GM19043 (cell line): ENCODE measurements around the gene NCAM1.
"Not testable (repeated sequence)": the region's sequence is repeated elsewhere in the genome, so short reads cannot be mapped to it uniquely, and the experiment has no call there.

Experiments used
- ATAC-seq: cut with Tn5 transposase; IDR thresholded peaks from one replicate; pipeline ENCODE4 v1.9.1; 2021; ENCODE audit warnings: low read depth; ENCODE audit not compliant: unreplicated experiment

Gene NCAM1

DNA sequence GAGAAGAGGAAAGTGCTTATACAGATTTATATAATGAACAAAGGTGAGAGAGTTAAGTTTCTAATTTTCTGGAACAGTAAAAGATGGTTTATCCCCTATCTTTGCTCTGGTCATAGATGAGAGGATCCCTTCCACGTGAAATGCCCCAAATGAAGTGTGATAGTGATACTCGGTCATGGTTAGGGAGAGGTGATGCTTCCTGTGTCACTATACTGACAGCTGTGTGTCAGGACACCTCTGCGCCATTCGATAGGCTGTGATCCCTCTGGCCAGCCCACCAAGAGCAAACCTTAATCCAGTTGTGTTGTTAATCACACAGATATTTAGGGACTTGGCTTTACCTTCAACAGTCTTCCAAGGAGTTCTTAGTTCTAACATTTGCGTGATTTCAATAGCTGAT, 57.7 kb downstream of the NCAM1 start:
- no peak for ATAC-seq

- no peak for ATAC-seq
These were observed 58.5 kb downstream of the NCAM1 start for GRCh38 chr11:113019711-113020110.

GRCh38 chr11:113021111-113021510, 59.9 kb downstream of the NCAM1 start:
- ATAC-seq, result no peak

- ATAC-seq, result no peak
These were observed 61.0 kb downstream of the NCAM1 start for GRCh38 chr11:113022262-113022661.

DNA sequence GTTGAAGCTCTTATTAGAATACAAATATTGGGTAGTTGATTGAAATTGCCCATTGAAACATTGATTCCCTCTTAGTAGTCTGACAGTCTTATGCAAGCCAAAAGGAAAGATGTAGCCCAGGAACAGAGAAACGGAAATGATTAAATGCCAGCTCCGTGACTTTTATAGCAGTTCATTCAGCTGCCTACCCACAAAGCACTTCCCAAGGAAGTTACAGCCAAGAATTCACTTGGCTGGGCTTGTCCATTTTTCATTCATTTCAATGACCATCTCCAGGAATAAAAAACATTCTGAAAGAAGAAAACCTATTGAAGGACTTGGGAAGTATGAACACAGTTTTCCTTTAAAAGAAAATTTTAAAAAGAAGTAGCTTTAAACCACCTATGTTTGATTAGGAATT, 62.0 kb downstream of the NCAM1 start:
- ATAC-seq, result no peak

DNA sequence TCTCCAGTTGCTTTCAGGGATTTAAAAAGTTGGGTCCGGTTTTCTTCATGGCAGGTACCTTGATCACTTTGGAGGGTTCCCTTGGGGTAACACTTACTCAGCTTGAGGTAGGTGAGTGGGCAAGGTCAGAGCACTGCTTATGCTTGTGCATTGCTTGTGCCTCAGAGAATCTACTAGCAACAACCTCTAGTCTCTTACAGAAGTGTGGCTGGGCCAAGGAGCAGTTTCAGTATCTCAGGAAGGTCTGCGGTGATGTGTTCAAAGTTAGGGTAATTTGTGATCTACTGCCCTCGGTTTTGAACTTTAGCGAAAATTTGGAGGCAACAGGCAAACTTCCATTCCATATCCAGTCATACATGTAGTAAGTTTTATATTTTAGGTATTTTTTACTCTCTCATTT, 62.8 kb downstream of the NCAM1 start:
- no peak for ATAC-seq

DNA sequence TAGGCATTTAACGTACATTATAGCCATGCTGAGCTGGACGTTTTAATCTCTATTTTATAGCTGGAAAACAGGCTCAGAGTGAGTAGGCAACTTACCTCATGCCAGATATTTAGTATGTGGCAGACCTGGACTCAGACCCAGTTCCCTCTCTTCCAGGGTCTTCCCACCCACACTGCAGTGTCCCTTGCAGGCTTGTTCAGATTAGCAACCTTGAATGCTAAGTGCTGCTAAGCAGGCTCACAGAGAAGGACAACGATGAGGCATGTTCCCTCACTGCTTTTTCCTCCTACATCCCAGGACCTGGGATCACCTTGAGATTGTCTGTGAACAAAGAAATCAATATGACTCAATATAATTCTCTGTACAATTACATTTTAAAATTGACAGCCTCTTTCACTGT, 65.6 kb downstream of the NCAM1 start:
- ATAC-seq, result no peak

- ATAC-seq, result no peak
These were observed 73.4 kb downstream of the NCAM1 start for GRCh38 chr11:113034576-113034975.

DNA sequence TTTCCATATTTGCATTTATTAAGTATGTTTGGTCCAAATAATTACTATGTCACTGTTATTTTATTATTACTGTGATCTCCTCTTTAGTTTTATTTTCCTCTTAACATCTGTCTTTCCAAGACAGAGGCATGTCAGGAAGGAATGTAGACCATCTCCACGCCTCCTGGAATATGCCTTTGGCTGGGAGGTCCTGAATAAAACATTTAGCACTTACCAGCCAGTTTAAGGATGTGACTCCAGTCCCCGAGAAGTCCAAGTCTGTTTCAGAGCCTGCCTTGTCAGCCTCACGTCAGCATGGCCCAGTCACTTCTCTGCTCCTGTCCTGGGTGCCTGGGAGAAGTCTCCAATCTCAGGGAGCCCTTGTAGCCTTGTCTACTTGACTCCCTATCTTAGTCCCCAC, 74.5 kb downstream of the NCAM1 start:
- no peak for ATAC-seq

DNA sequence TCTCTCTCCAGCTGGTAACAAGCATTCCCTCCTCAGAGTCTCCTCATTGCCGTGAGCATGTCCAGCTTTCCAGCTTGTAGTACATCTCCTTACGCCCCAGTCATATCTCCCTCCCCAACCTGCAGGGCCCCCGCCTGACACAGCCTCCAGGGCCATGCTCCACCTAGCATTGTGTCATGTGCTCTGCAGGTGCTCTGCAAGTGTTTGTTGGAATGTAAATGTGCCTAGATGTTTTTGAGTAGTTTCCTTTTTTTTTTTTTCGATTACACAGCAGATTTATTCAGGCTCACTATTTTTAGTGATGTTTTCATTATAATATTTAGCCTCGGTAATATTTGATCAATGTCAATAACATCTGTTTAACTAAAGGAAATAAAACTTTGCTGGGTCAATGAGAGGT, 82.5 kb downstream of the NCAM1 start:
- no peak for ATAC-seq

- no peak for ATAC-seq
These were observed 83.9 kb downstream of the NCAM1 start for GRCh38 chr11:113045146-113045545.

- no peak for ATAC-seq
These were observed 85.6 kb downstream of the NCAM1 start for GRCh38 chr11:113046866-113047265.

GRCh38 chr11:113048820-113049768, 87.9 kb downstream of the NCAM1 start:
- no peak for ATAC-seq

DNA sequence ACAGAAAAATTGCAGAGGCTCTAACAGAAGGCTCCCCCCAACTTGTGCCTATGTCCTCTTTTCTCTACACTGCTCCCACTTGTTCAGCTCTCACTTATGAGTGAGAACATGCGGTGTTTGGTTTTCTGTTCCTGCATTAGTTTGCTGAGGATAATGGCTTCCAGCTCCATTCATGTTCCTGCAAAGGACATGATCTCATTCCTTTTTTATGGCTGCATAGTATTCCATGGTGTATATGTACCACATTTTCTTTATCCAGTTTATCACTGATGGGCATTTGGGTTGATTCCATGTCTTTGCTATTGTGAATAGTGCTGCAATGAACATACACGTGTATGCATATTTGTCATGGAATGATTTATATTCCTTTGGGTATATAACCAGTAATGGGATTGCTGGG, 91.8 kb downstream of the NCAM1 start:
- ATAC-seq, result not testable (repeated sequence)

- ATAC-seq, result no peak
These were observed 95.8 kb downstream of the NCAM1 start for GRCh38 chr11:113057038-113057437.

DNA sequence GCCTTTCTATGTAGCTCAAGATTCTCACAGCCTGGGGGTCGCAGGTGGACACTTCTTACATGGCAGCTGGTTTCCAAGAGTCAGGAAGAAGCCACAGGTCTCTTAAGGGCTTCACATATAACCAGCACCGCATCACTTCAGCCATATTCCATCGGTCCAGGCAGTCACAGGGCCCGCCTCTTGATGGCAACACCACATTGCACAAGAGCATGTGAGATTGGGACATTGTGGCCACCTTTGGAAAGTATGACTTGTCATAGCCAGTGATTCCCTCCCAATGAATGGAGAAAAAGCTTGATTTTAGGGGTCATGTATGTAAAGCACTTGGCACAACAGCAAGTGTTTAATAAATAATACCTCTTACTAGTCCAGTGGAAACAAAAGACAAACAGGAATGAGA, 98.3 kb downstream of the NCAM1 start:
- ATAC-seq, result no peak

- no peak for ATAC-seq
These were observed 104.1 kb downstream of the NCAM1 start for GRCh38 chr11:113065330-113065729.

DNA sequence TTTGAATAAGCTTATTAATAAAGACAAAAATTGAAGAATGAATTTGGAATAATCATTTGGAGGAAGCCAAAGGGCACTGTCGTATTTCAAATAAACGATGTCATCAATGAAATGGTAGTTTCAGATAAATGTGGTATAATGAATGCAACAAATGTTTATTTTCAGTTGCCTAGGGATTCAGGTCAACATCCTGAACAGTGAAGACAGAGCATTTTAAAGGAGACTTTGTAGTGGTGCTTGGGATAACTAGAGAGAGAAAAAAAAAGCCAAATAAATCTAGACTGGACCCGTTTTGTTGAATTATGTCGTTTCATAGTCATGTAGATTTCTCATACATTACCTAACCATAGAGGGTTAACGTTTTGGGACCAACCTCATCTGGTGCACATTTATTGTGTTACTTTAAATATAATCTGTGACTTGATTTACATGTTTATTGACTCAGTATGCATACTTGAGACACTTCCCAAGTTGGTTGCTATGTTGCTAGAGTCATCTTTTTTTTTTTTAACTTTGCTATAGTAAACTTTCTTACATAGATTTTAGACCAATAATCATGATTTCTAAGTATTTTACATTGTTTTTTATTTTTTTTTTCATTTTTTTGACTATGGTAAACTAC, 111.1 kb downstream of the NCAM1 start:
- ATAC-seq, result no peak

DNA sequence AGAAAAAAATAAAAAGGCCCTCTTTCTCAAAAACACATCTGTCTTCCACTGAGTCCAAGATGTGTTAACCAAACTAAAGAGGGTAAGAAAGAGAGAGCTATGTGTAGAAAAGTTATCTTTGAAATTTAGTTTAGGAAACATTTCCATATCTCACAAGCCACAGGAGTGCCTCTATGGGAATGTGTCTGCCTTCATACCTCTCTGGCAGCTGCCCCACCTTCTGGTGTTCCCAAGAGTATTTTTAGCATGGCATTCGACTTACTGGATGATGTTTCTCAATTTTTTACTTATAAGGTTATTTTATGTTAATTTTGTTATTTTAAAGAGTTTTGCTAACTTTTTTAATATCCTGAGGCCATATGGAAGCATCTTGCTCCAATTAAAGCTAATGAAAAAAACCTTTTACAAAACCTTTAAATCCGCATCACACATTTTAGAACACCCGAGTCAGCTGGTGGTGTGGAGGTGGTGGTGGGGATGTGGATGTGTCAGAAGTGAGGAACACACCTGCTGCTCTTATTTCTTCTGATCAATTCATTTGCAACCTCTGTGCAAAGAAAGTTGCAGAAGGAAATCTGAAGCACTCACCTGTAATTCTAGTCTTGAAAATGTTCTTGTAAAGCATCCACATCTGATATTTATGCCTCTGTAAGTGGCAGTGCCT, 112.2 kb downstream of the NCAM1 start:
- no peak for ATAC-seq

GRCh38 chr11:113075586-113076095, 114.4 kb downstream of the NCAM1 start:
- ATAC-seq, result no peak

DNA sequence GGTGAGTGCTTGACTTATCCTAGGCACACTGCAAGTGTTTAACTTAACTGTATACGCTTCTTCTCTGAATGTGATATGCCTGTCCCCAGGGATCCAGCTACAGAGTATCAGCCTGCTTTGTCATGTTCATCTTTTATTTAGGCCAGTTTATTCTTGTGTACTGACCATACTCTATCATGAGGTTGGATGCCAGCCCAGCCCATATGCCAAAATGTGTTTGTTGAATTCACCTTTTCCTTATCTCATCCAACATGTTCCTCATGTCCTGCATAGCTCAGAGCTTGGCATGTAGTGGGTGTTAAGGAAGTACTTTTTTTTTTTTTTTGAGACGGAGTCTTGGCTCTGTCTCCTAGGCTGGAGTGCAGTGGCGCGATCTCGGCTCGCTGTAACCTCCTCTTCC, 116.2 kb downstream of the NCAM1 start:
- no peak for ATAC-seq
